C4-2B (cell line): ENCODE data around the gene TBC1D10A.

Experiments
- H3K27ac ChIP-seq: fragments of 450-650 bp; 2 replicates; pipeline ENCODE4 v1.5.1; 2017
- ZFX ChIP-seq: fragments of 450-650 bp; IDR thresholded peaks from 2 replicates; pipeline ENCODE4 v1.6.1; 2017
- TF ChIP-seq, protein P1 (sequence below): fragments of 450-650 bp; conservative IDR thresholded peaks from 2 replicates; pipeline ENCODE4 v1.5.1; 2017; ENCODE audit warnings: mild to moderate bottlenecking

The TBC1D10A gene

DNA sequence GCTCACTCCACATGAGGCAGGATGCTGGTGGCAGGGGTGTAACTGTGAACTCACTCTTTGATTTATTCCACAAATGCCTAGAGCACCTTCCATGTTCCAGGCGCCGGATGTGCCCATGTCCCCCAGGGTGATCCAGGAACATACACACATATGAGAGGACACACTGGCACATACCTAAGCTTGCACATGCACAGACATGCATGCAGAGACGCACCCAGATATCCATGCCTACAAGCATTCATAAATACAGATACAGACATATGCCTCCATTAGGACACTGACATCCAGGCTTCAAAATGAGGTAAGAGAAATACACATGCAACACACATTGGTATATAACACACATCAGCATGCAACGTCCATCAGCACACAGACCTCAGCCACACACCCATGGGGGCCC lies 64.6 kb downstream of the TBC1D10A start:
- no peak for TF ChIP-seq ZFX
- TF ChIP-seq, protein P1, sequence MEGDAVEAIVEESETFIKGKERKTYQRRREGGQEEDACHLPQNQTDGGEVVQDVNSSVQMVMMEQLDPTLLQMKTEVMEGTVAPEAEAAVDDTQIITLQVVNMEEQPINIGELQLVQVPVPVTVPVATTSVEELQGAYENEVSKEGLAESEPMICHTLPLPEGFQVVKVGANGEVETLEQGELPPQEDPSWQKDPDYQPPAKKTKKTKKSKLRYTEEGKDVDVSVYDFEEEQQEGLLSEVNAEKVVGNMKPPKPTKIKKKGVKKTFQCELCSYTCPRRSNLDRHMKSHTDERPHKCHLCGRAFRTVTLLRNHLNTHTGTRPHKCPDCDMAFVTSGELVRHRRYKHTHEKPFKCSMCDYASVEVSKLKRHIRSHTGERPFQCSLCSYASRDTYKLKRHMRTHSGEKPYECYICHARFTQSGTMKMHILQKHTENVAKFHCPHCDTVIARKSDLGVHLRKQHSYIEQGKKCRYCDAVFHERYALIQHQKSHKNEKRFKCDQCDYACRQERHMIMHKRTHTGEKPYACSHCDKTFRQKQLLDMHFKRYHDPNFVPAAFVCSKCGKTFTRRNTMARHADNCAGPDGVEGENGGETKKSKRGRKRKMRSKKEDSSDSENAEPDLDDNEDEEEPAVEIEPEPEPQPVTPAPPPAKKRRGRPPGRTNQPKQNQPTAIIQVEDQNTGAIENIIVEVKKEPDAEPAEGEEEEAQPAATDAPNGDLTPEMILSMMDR, result no peak

DNA sequence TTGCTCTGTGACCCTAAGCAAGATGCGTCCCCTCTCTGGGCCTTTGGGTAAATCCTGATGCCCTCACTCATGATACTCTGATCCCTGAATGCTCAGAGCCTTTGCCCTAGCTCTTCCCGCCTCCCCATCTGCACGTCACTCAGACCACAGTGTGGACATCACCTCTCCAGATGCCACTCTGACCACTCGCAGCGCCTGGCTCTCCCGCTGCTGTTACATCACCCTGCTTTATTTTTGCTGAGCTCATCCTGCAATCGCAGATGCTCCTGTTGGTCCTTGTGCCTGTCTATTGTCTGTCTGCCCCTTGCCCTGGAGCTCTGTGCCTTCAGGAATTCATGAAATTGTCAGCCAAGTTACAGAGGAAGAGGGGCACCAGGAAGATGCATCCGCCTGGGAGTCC lies 65.6 kb downstream of the TBC1D10A start:
- H3K27ac ChIP-seq, result no peak overlapping the region
- no peak for TF ChIP-seq ZFX
- TF ChIP-seq, protein P1, result no peak

More for the DNA sequence above, 64.6 kb downstream of the TBC1D10A start:
- no peak overlapping the region for H3K27ac ChIP-seq

DNA sequence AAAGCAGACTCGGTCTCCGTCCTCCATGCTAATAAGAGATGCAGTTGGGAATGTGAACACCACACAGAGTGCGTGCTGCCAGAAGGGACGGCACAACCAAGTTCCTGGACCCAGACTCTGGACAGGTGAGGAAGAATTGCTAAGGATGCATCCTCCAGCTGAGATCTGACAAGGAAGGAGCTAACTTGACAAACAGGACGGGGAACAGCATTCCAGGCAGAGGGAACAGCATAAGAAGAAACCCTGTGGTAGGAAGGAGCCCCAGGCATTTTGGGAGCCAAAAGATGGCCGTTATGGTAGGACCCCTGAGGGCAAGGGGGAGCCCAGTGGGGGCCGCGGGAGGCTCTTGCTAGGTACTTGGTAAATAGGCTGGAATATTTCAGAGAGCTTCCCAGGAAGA lies 66.1 kb downstream of the TBC1D10A start:
- H3K27ac ChIP-seq, result no peak overlapping the region
- no peak for TF ChIP-seq ZFX
- TF ChIP-seq, protein P1, result no peak

DNA sequence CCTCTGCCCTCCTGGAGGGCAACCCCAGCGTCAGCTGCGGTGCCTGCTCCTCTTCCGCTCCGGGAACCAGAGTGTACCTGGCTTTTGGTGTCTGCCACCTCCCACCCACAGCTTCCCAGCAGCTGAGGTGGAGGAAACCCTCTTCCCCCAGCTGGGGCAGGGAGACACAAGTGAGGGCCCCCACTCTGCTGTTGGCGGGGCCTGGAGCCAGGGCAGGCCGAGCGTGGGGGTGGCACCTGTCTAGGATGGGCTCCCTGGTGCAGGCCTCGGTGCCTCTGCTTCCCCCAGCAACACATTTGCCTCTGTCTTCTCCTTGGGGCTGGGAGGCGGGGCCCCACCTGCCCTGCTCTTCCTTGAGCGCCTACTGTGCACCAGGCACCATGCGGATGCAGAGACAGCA lies 66.5 kb downstream of the TBC1D10A start:
- no peak for TF ChIP-seq ZFX
- TF ChIP-seq, protein P1, result no peak
- H3K27ac ChIP-seq, result no peak overlapping the region

DNA sequence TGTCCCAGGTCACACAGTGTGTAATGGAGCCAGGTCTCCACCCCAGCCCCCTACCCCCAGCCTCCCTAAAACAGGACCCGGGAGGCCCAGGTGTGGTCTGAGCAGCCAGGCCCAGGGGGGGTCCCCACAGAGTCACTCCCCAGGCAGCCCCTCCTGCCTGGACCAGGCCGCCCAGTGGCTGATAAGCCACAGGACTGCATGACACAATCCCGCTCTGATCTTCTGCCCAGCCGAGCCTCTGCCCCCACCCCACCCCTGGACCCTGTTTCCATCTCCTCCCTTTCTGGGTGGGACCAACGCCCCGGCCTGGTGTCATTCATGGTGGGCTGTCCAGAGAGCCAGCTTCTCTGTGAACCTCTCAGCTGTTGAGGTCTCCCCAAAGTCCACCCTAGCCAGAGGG lies 72.4 kb downstream of the TBC1D10A start:
- no peak for TF ChIP-seq ZFX
- TF ChIP-seq, protein P1, result no peak
- H3K27ac ChIP-seq, result no peak overlapping the region

DNA sequence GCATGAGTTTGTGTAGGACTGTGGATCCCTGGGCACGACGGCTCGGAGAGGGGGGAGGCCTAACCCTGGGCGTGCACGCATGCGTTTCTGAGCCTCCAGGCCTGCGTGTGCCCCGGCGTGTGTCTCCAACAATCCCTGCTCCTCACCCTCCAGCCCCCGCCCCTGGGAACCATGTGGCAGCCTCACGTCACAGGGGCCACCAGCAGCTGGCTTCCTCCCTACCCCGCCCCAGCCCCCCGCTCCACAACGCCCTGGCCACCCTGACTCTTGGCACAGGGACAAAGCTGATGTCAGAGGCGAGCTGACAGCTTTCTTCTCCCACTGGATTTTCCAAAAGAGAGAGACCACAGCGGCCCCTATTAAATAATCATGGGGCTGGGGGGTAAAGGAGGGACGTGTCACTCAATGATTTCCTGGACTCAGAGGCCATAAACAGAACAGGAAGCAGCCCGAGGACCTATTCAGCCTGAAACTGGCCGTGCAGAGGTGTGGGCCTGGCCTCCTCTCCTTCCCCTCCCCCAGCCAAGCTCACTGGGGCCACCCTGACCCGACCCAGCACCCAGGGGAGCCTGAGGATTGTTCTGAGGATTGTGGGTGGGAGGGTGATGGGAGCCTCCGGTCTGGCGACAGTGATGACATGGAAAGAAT lies 73.4 kb downstream of the TBC1D10A start:
- TF ChIP-seq, protein P1, result no peak
- no peak for TF ChIP-seq ZFX
- H3K27ac ChIP-seq, result no peak overlapping the region

DNA sequence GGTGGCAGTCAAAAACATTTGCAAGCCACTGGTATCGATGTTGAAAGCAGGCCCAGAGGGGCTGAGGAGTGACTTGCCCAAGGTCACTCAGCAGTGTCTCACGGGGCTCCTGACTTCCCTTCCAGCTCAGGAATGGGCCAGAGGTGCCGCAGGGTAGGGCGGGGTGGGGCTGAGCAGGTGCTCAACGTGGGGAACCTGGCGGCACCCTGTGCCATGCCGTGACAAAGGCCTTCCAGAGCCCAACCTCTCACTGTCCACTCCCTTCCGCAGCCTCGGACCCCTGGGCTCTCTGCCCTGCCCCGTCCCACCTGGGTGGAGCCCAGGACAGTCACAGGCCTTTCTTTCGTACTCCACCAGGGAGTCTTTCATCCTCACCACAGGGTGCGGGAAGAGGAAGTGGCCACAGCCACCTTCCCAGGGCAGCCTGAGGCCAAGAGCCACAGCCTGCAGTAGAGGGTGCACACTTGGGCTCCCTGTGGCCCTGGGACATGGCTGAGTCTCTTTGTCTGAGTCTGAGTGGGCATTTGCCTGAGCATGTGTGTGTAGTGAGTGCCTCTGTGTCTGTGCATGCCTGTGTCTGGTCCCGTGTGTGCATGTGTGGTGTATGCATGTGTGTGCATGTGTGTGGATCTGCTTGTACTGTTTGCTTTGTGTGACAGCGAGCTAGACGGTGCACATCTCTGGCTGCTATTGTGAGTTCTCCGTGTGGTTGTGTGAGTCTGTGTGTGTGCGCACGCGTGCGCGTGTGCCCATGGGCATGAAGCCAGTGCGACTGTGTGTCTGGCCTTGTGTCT lies 74.1 kb downstream of the TBC1D10A start:
- no peak overlapping the region for H3K27ac ChIP-seq
- TF ChIP-seq, protein P1, result no peak
- no peak for TF ChIP-seq ZFX
